CD4-positive, alpha-beta memory T cell (primary cell): ENCODE measurements around the gene SAMD14. TPM values are rescaled to one million over a fixed set of nuclear protein-coding genes. Genes with fewer than 3 reads are reported as not detected.

Experiments
- CTCF ChIA-PET: fragments of 350-600 bp; sonication (Branson Sonifier 250); formaldehyde crosslinking; loops from one replicate; lab custom pipeline; 2021; ENCODE audit warnings: inconsistent platforms; ENCODE audit not compliant: partially characterized antibody; lab: Charles Lee
- POLR2A ChIA-PET: fragments of 350-600 bp; sonication (Branson Sonifier 250); formaldehyde crosslinking; loops from one replicate; lab custom pipeline; 2021; ENCODE audit not compliant: partially characterized antibody; lab: Charles Lee
- DNase-seq, 5 donors: peaks; one replicate each; pipeline versions ENCODE4 v3.0.0 to v3.0.0-alpha.2; 2020 to 2022; ENCODE audit warnings: mixed read lengths in 1 of 5
- H3K27ac ChIP-seq: one replicate; pipeline ENCODE4 v1.7.0; 2013; ENCODE audit warnings: low read depth, low read length
- H3K27me3 ChIP-seq: 2 replicates; pipeline ENCODE4 v1.7.0; 2013; ENCODE audit warnings: mild to moderate bottlenecking, low read length, moderate library complexity; ENCODE audit not compliant: insufficient read depth
- H3K36me3 ChIP-seq: 2 replicates; pipeline ENCODE4 v1.7.0; 2013; ENCODE audit warnings: mild to moderate bottlenecking, low read length, moderate library complexity; ENCODE audit not compliant: insufficient read depth
- H3K4me1 ChIP-seq: 2 replicates; pipeline ENCODE4 v1.7.0; 2013; ENCODE audit warnings: mild to moderate bottlenecking, low read length, moderate library complexity; ENCODE audit not compliant: insufficient read depth
- H3K4me3 ChIP-seq, 2 donors: one replicate each; pipeline ENCODE4 v1.7.0; 2013; ENCODE audit warnings: low read length in 2 of 2, mild to moderate bottlenecking in 1 of 2
- H3K9me3 ChIP-seq, 2 donors: one replicate each; pipeline ENCODE4 v1.7.0; 2013; ENCODE audit warnings: low read length in 2 of 2, control low read depth in 1 of 2; ENCODE audit not compliant: control insufficient read depth in 1 of 2
- H3K27ac Mint-ChIP-seq, 7 donors: one replicate each; pipeline ENCODE4 v1.8.0; 2020 to 2021; ENCODE audit warnings: mixed read lengths in 7 of 7, mild to moderate bottlenecking in 6 of 7, inconsistent platforms in 3 of 7, moderate library complexity in 3 of 7
- H3K27me3 Mint-ChIP-seq, 2 donors: one replicate each; pipeline ENCODE4 v1.8.0; 2020 to 2021; ENCODE audit warnings: mixed read lengths in 2 of 2
- H3K36me3 Mint-ChIP-seq, 2 donors: one replicate each; pipeline ENCODE4 v1.8.0; 2020 to 2021; ENCODE audit warnings: mixed read lengths in 2 of 2, inconsistent platforms in 1 of 2, mild to moderate bottlenecking in 1 of 2
- H3K4me1 Mint-ChIP-seq, 4 donors: one replicate each; pipeline ENCODE4 v1.8.0; 2020 to 2021; ENCODE audit warnings: mixed read lengths in 4 of 4, mild to moderate bottlenecking in 1 of 4
- H3K4me3 Mint-ChIP-seq, 8 donors: one replicate each; pipeline ENCODE4 v1.8.0; 2020 to 2021; ENCODE audit warnings: mixed read lengths in 8 of 8, mild to moderate bottlenecking in 7 of 8, moderate library complexity in 6 of 8, inconsistent platforms in 3 of 8
- H3K9me3 Mint-ChIP-seq, 8 donors: one replicate each; pipeline ENCODE4 v1.8.0; 2020 to 2021; ENCODE audit warnings: mixed read lengths in 8 of 8, mild to moderate bottlenecking in 5 of 8, inconsistent platforms in 3 of 8, moderate library complexity in 1 of 8
- intact Hi-C: fragments of 100-400 bp; cut with micrococcal nuclease; formaldehyde crosslinking; loops from one replicate; pipeline ENCODE4 v1.15.1; 2023
- polyA plus RNA-seq, 2 donors: library from polyadenylated mRNA; unstranded; fragments of 300-500 nt; fragmentation: Illumina TruSeq; gene quantifications; one replicate each; pipeline ENCODE4 v1.2.3, GENCODE V29; 2021
- total RNA-seq, 2 experiments: library from RNA; stranded (reverse); gene quantifications; one replicate each; pipeline ENCODE4 v1.2.3, GENCODE V29; 2021

SAMD14 gene
- total and polyA plus RNA-seq, 4 experiments from 2014 or later, result 0.16 to 1.3 (median 0.72) TPM

GRCh38 chr17:50123649-50124349 lies 6.2 kb downstream of the SAMD14 start:
- Histone ChIP-seq H3K9me3 (no peaks in the 10 kb centered on the region), H3K4me3 (no peak overlapping the region), H3K27ac (no peak overlapping the region), H3K4me1 (peaks cover 11% of the 10 kb centered on the region), H3K27me3 (peaks cover 5% of the 10 kb centered on the region), H3K36me3 (no peaks in the 10 kb centered on the region)
- ChIA-PET CTCF (interaction anchor here (1.1 to 1.6 kb wide), 4 partner anchors 9 to 46 kb away, joined by 3 to 5 read pairs (median 4); no protein-coding TSS in a partner anchor), POLR2A (interaction anchor here (1.7 kb wide), 1 partner anchor 8 kb away, joined by 5 read pairs; no protein-coding TSS in a partner anchor)
- H3K36me3 Mint-ChIP-seq, result peaks cover 0 to 2% of the 10 kb centered on the region in 2 donors
- H3K27me3 Mint-ChIP-seq, result peaks cover 2 to 5% of the 10 kb centered on the region in 2 donors
- H3K27ac Mint-ChIP-seq, result peak overlapping the region in 1 of 7 donors; percentile 45
- H3K4me1 Mint-ChIP-seq, result peaks cover 5 to 10% (median 7%) of the 10 kb centered on the region in 4 donors
- DNase-seq, result no peak
- intact Hi-C loops, result no loop called here
- H3K9me3 Mint-ChIP-seq, result peaks cover 0 to 4% (median 0%) of the 10 kb centered on the region in 8 donors
- no peak overlapping the region for H3K4me3 Mint-ChIP-seq

DNA sequence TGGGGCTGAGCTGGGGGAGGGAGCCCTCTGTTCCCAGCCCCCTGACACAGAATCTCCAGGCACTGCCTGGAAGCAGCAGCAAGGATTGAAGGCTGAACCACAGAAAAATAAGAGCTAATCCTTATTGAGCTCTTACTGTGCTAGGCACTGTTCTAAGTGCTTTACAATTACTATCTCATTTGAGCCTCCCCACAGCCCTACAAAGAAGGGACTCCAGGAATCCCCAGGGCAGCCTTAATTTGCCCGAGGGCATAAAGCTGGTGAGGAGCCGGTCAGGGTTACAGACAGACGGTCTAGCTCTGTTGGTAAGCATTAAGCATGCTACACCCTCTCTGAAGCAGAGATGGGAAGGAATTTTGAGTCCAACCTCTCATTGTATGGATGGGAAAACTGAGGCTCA lies 7.0 kb downstream of the SAMD14 start:
- H3K27ac Mint-ChIP-seq, result no peak overlapping the region
- no peak for DNase-seq
- peaks cover 1 to 4% (median 2%) of the 10 kb centered on the region in 4 donors for H3K4me1 Mint-ChIP-seq
- peaks cover 0 to 2% (median 0%) of the 10 kb centered on the region in 8 donors for H3K9me3 Mint-ChIP-seq
- Histone ChIP-seq H3K4me1 (peaks cover 5% of the 10 kb centered on the region), H3K4me3 (no peak overlapping the region), H3K36me3 (no peaks in the 10 kb centered on the region), H3K27me3 (no peaks in the 10 kb centered on the region), H3K9me3 (no peaks in the 10 kb centered on the region), H3K27ac (no peak overlapping the region)
- CTCF ChIA-PET, result interaction anchor here (1.0 to 1.6 kb wide), 5 partner anchors 9 to 174 kb away, joined by 3 to 5 read pairs (median 3); no protein-coding TSS in a partner anchor
- intact Hi-C loops, result no loop called here
- no peaks in the 10 kb centered on the region for H3K36me3 Mint-ChIP-seq
- H3K27me3 Mint-ChIP-seq, result peaks cover 6 to 8% of the 10 kb centered on the region in 2 donors
- no peak overlapping the region for H3K4me3 Mint-ChIP-seq
- POLR2A ChIA-PET, result interaction anchor here (1.0 to 1.7 kb wide), 2 partner anchors 9 to 18 kb away, joined by 3 to 5 read pairs; no protein-coding TSS in a partner anchor

DNA sequence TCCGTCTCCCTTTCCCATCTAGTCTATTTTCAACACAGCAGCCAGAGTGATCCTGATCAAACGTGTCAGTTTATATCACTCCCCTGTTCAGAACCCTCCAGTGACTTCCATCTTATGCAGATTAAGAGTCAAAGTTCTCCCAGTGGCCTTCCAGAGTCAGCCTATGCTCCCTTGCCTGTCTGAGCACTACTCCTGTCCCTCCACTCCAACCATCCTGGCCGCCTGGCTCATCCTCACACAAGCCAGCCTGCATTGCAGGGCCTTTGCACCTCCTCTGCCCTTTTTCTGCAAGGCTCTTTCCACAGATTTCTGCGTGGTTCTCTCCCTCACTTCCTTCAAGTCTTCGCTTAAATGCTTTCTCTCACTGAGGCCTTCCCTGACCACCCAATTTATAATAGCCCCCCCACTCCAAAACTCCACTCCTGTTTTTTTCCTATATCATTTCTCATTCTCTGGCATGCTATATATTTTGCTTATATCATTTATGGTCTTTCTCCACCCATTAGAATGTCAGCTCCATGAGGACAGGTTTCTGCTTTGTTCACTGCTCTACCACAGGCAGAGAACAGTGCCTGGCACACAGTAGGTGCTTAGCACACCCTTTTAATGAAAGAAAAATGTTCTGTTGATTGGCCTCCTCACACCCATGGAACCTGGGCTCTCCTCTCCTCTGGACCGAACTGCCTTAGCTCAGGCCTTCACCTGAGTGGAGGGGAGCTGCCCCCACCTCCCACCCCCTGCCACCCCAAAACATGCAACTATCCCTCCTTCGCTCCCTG lies 9.3 kb downstream of the SAMD14 start:
- H3K4me3 Mint-ChIP-seq, result no peak overlapping the region
- no peak for DNase-seq
- H3K27ac ChIP-seq, result no peak overlapping the region
- H3K4me1 Mint-ChIP-seq, result peaks cover 3 to 8% (median 6%) of the 10 kb centered on the region in 4 donors
- intact Hi-C loops, result no loop called here
- no peaks in the 10 kb centered on the region for H3K36me3 Mint-ChIP-seq
- no peak overlapping the region for H3K4me3 ChIP-seq
- POLR2A ChIA-PET, result interaction anchor here (0.7 to 1.6 kb wide), 2 partner anchors 12 to 20 kb away, joined by 3 read pairs; no protein-coding TSS in a partner anchor
- H3K27me3 ChIP-seq, result peaks cover 7% of the 10 kb centered on the region
- CTCF ChIA-PET, result interaction anchor here (1.0 to 2.9 kb wide), 6 partner anchors 10 to 79 kb away, joined by 3 to 13 read pairs (median 4); no protein-coding TSS in a partner anchor
- peaks cover 13% of the 10 kb centered on the region for H3K4me1 ChIP-seq
- peaks cover 11 to 14% of the 10 kb centered on the region in 2 donors for H3K27me3 Mint-ChIP-seq
- H3K9me3 ChIP-seq, result no peaks in the 10 kb centered on the region
- H3K9me3 Mint-ChIP-seq, result peaks cover 0 to 2% (median 0%) of the 10 kb centered on the region in 8 donors
- no peak overlapping the region for H3K27ac Mint-ChIP-seq
- H3K36me3 ChIP-seq, result no peaks in the 10 kb centered on the region

DNA sequence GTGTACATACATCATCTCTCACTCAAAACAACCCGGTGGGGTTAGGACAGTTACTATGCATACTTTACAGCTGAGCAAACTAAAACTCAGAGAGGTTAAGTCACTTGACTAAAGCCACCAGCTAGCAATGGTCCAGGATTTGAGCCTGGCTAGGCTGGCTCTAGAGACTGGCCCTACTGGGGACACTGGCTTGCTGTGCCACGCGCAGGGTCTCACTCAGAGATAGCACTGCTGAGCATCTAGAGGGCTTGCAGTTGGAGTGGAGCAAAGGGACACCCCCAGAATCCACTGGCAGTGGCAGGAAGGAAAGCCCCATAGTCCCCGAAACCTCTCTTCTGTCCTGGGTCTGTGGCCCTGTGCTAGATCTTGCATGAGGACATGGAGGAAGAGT lies 11.1 kb downstream of the SAMD14 start:
- Histone ChIP-seq H3K27me3 (peaks cover 7% of the 10 kb centered on the region), H3K4me1 (peaks cover 13% of the 10 kb centered on the region), H3K4me3 (no peak overlapping the region), H3K36me3 (no peaks in the 10 kb centered on the region), H3K9me3 (no peaks in the 10 kb centered on the region), H3K27ac (no peak overlapping the region)
- Mint-ChIP-seq H3K4me1 (peaks cover 7 to 16% (median 12%) of the 10 kb centered on the region in 4 donors), H3K36me3 (no peaks in the 10 kb centered on the region), H3K4me3 (peak overlapping the region in 1 of 8 donors; percentile 26), H3K9me3 (peaks cover 0 to 2% (median 0%) of the 10 kb centered on the region in 8 donors), H3K27ac (no peak overlapping the region), H3K27me3 (peaks cover 16 to 20% of the 10 kb centered on the region in 2 donors)
- ChIA-PET CTCF (interaction anchor here (1.2 to 4.1 kb wide), 6 partner anchors 10 to 51 kb away, joined by 3 to 36 read pairs (median 11); no protein-coding TSS in a partner anchor), POLR2A (interaction anchor here (1.2 to 2.4 kb wide), 3 partner anchors 12 to 24 kb away, joined by 3 to 7 read pairs (median 5); no protein-coding TSS in a partner anchor)
- intact Hi-C loops, result no loop called here
- no peak for DNase-seq

GRCh38 chr17:50118076-50118827 lies 11.7 kb downstream of the SAMD14 start:
- H3K27me3 ChIP-seq, result peaks cover 7% of the 10 kb centered on the region
- DNase-seq, result no peak
- ChIA-PET CTCF (interaction anchor here (0.9 to 4.1 kb wide), 15 partner anchors 7 to 182 kb away, joined by 3 to 36 read pairs (median 7); partner anchors contain the start of genes PDK2 and TMEM92), POLR2A (interaction anchor here (0.8 to 2.4 kb wide), 6 partner anchors 12 to 44 kb away, joined by 3 to 7 read pairs (median 4); partner anchors contain the start of gene PPP1R9B)
- Mint-ChIP-seq H3K9me3 (peaks cover 0 to 2% (median 0%) of the 10 kb centered on the region in 8 donors), H3K27ac (no peak overlapping the region), H3K4me3 (peak overlapping the region in 1 of 8 donors; percentile 13), H3K27me3 (peaks cover 16 to 20% of the 10 kb centered on the region in 2 donors), H3K36me3 (no peaks in the 10 kb centered on the region), H3K4me1 (peaks cover 7 to 16% (median 12%) of the 10 kb centered on the region in 4 donors)
- intact Hi-C loops, result no loop called here
- H3K4me3 ChIP-seq, result no peak overlapping the region
- peaks cover 13% of the 10 kb centered on the region for H3K4me1 ChIP-seq
- H3K9me3 ChIP-seq, result no peaks in the 10 kb centered on the region
- no peaks in the 10 kb centered on the region for H3K36me3 ChIP-seq
- H3K27ac ChIP-seq, result no peak overlapping the region
